Esophagus muscularis mucosa (tissue), 3 donors: ENCODE data around the gene TMX4.

Experiments used
- CTCF ChIP-seq, 3 experiments: fragments of 200-600 bp in 2 of 3; fragments of 450-650 bp in 1 of 3; sonication (generic) in 2 of 3; IDR thresholded peaks; one replicate each; pipeline ENCODE4 v1.5.1; 2017 to 2019; ENCODE audit warnings: antibody characterized with exemption in 3 of 3, mild to moderate bottlenecking in 2 of 3, moderate library complexity in 1 of 3
- POLR2A ChIP-seq: fragments of 450-650 bp; IDR thresholded peaks from one replicate; pipeline ENCODE4 v1.6.1; 2017; ENCODE audit warnings: antibody characterized with exemption, moderate library complexity, mild to moderate bottlenecking, low read depth

- TF ChIP-seq CTCF (IDR thresholded peaks at IDR 0.05) = no peak
- no peak for TF ChIP-seq POLR2A
Observed at GRCh38 chr20:8000796-8001195, 18.8 kb downstream of the TMX4 start.
